ENCODE measurements around the gene CREB5. TPM values are rescaled to one million over a fixed set of nuclear protein-coding genes. Genes with fewer than 3 reads are reported as not detected.

The CREB5 gene
- total and polyA plus RNA-seq, 10 donors: 0.88 to 56.8 (median 23.5) TPM

DNA sequence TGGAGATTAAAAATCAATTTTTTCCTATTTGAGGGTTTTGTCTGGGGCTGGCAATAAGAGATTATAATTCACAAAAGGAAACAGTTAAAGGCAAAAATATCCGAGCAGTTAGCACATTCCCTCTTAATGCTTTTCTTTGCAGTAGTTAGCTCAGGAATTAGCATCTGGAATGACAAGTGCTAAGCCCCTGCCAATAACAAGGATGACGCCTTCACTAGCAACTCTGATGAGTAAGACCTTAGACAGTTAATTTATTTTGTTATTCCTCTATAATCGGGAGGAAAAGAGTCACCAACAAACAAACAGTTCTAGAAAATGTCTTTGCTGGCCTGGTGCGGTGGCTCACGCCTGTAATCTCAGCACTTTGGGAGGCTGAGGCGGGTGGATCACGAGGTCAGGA lies 394.5 kb downstream of the CREB5 start:
- Histone ChIP-seq H3K4me3 (no peak overlapping the region), H3K27me3 (replicated peaks in 1 of 7) (no peaks in the 10 kb centered on the region), H3K27ac (no peak overlapping the region), H3K36me3 (peaks cover 0 to 76% (median 0%) of the 10 kb centered on the region in 6 donors), H3K4me1 (no peaks in the 10 kb centered on the region), H3K9me3 (no peaks in the 10 kb centered on the region)
- DNase-seq: no peak
- WGBS, 5 donors: 87 to 96% (median 94%) methylated on average over 7 of the region's 7 CpGs
- TF ChIP-seq, protein P1, sequence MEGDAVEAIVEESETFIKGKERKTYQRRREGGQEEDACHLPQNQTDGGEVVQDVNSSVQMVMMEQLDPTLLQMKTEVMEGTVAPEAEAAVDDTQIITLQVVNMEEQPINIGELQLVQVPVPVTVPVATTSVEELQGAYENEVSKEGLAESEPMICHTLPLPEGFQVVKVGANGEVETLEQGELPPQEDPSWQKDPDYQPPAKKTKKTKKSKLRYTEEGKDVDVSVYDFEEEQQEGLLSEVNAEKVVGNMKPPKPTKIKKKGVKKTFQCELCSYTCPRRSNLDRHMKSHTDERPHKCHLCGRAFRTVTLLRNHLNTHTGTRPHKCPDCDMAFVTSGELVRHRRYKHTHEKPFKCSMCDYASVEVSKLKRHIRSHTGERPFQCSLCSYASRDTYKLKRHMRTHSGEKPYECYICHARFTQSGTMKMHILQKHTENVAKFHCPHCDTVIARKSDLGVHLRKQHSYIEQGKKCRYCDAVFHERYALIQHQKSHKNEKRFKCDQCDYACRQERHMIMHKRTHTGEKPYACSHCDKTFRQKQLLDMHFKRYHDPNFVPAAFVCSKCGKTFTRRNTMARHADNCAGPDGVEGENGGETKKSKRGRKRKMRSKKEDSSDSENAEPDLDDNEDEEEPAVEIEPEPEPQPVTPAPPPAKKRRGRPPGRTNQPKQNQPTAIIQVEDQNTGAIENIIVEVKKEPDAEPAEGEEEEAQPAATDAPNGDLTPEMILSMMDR (IDR thresholded peaks at IDR 0.05 in 8 of 11, conservative IDR thresholded peaks at IDR 0.05 in 3 of 11): no peak
- TF ChIP-seq POLR2A (IDR thresholded peaks at IDR 0.05) (no peak), POLR2AphosphoS5 (IDR thresholded peaks at IDR 0.05) (no peak)
- intact Hi-C loops (cut with DNase I; ENCODE audit: low total_unique reads): no loop called here

DNA sequence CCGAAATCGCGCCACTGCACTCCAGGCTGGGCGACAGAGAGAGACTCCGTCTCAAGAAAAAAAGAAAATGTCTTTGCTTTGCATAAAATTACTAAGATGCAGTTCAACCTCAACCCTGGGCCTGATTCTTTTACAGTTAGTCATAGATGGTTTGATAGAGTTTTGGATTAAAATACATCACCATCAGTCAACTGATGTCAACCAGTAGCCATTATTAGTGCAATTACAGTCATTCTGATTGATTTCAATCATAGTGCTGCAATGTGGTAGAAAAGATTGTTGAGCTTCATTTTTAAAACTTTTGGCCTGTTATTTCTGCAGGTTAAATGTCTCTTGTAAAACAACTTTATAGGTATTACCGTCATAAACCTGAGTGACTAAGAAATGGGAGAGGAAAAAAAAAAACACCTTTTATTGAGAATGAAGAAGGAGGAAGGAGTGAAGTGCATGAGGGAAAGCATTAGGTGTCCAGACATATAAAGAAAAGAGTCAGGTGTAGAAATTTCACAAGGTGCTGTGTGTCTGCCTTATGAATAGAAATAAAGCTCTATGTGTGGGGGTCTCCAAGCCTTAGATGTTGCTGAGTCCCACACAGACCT lies 395.2 kb downstream of the CREB5 start:
- Histone ChIP-seq H3K36me3 (peaks cover 0 to 83% (median 0%) of the 10 kb centered on the region in 6 donors), H3K9me3 (no peaks in the 10 kb centered on the region), H3K27me3 (replicated peaks in 1 of 7) (no peaks in the 10 kb centered on the region), H3K4me3 (no peak overlapping the region), H3K4me1 (no peaks in the 10 kb centered on the region), H3K27ac (no peak overlapping the region)
- no peak for DNase-seq
- TF ChIP-seq POLR2A (IDR thresholded peaks at IDR 0.05): no peak
- no peak for TF ChIP-seq POLR2AphosphoS5 (IDR thresholded peaks at IDR 0.05)
- TF ChIP-seq, protein P1 (IDR thresholded peaks at IDR 0.05 in 8 of 11, conservative IDR thresholded peaks at IDR 0.05 in 3 of 11): no peak
- intact Hi-C loops (cut with DNase I; ENCODE audit: low total_unique reads): no loop called here
- 96 to 99% (median 97%) methylated on average over 6 of the region's 6 CpGs for WGBS, 5 donors

GRCh38 chr7:28808796-28809533 lies 396.6 kb downstream of the CREB5 start:
- TF ChIP-seq, protein P1 (IDR thresholded peaks at IDR 0.05 in 8 of 11, conservative IDR thresholded peaks at IDR 0.05 in 3 of 11): peak in 1 of 11 experiments; percentile 5
- TF ChIP-seq POLR2AphosphoS5 (IDR thresholded peaks at IDR 0.05): peak; percentile 3 to 48 (median 39)
- TF ChIP-seq POLR2A (IDR thresholded peaks at IDR 0.05): no peak
- Histone ChIP-seq H3K4me1 (no peaks in the 10 kb centered on the region), H3K9me3 (no peaks in the 10 kb centered on the region), H3K36me3 (peaks cover 0 to 93% (median 0%) of the 10 kb centered on the region in 6 donors), H3K27ac (no peak overlapping the region), H3K27me3 (replicated peaks in 1 of 7) (no peaks in the 10 kb centered on the region), H3K4me3 (no peak overlapping the region)
- DNase-seq: peak; percentile 81
- WGBS, 5 donors: 78 to 88% (median 81%) methylated on average over 23 of the region's 23 CpGs
- intact Hi-C loops (cut with DNase I; ENCODE audit: low total_unique reads): no loop called here

- no peak for DNase-seq
- H3K4me1 ChIP-seq: peaks cover 0 to 11% (median 4%) of the 10 kb centered on the region in 6 donors
- no peak overlapping the region for H3K4me3 ChIP-seq
- H3K36me3 ChIP-seq: peaks cover 0 to 77% (median 0%) of the 10 kb centered on the region in 6 donors
- no peak for TF ChIP-seq POLR2A (IDR thresholded peaks at IDR 0.05)
- no peak for TF ChIP-seq POLR2AphosphoS5 (IDR thresholded peaks at IDR 0.05)
- TF ChIP-seq, protein P1 (IDR thresholded peaks at IDR 0.05 in 8 of 11, conservative IDR thresholded peaks at IDR 0.05 in 3 of 11): no peak
- no peaks in the 10 kb centered on the region for H3K27me3 ChIP-seq (replicated peaks in 1 of 7)
- 97 to 100% (median 98%) methylated on average over 3 of the region's 3 CpGs for WGBS, 5 donors
- H3K27ac ChIP-seq: no peak overlapping the region
- H3K9me3 ChIP-seq: no peaks in the 10 kb centered on the region
- intact Hi-C loops (cut with DNase I; ENCODE audit: low total_unique reads): no loop called here
Observed at GRCh38 chr7:28811008-28811407, 398.7 kb downstream of the CREB5 start.

Data from spleen (tissue), 11 donors.